Measurements from ENCODE around the gene ZBTB7C. TPM values are rescaled to one million over a fixed set of nuclear protein-coding genes. Genes with fewer than 3 reads are reported as not detected.

The ZBTB7C gene
- total and polyA plus RNA-seq, 4 donors, result 0.19 to 1.1 (median 0.45) TPM

DNA sequence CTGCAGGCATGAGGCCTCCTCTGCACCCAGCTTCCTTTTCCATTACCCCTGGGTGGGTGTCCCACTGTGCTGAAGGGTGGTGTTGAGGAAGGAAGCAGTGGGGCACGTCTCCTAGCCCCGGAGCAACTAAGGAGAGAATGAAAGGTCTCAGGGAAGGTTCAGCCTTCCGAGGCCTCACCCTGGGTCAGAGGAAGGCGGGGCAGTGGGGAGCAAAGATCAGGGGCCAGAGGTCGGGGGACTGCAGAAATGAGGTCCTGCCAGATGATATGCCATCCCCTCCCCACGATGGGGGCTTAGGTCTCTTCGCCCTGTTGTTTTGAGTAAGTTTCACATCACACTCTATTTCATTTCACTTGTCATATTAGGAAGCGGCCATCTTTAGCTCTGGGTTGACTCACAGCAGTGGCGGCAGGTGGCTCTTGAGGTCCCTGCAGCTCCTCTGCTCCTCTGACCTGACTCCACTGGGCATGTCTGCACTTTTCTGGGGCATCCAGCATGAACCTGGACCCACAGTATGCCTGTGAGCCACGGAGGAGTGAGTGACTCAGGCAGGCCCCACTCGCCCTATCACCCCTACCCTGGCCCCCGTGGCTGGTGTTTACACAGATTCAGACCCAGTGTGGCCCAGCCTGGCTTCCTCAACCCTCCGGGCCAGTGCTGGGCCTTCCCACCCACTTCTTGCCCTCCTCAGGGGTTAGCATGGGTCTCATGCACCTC, 325.0 kb downstream of the ZBTB7C start:
- no peaks in the 10 kb centered on the region for H3K27me3 ChIP-seq (ENCODE audit: control insufficient read depth in 4 of 4, insufficient read depth in 4 of 4, low read length in 3 of 4)
- H3K27ac ChIP-seq (ENCODE audit: low read depth in 1 of 2, low read length in 2 of 2), result no peak overlapping the region
- 90% methylated on average over 13 of the region's 13 CpGs for WGBS
- no peak overlapping the region for H3K4me3 ChIP-seq (ENCODE audit: low read depth in 1 of 3, low read length in 3 of 3)
- H3K9ac ChIP-seq (ENCODE audit: low read depth in 1 of 2, low read length in 2 of 2), result no peak overlapping the region
- DNase-seq (ENCODE audit: low spot score), result no peak
- TF ChIP-seq RAD21 (IDR thresholded peaks at IDR 0.05) (no peak), SP1 (IDR thresholded peaks at IDR 0.05) (no peak), HNF4A (conservative IDR thresholded peaks at IDR 0.05) (no peak), EGR1 (IDR thresholded peaks at IDR 0.05; ENCODE audit: low read depth in 2 of 2) (no peak), YY1 (IDR thresholded peaks at IDR 0.05) (no peak), GABPA (IDR thresholded peaks at IDR 0.05 in 1 of 2, conservative IDR thresholded peaks at IDR 0.05 in 1 of 2) (no peak), JUND (IDR thresholded peaks at IDR 0.05) (no peak), FOXA1 (IDR thresholded peaks at IDR 0.05) (no peak), NR2F2 (IDR thresholded peaks at IDR 0.05) (no peak), RXRA (IDR thresholded peaks at IDR 0.05) (no peak), TAF1 (conservative IDR thresholded peaks at IDR 0.05) (no peak)
- TF ChIP-seq, protein P1, sequence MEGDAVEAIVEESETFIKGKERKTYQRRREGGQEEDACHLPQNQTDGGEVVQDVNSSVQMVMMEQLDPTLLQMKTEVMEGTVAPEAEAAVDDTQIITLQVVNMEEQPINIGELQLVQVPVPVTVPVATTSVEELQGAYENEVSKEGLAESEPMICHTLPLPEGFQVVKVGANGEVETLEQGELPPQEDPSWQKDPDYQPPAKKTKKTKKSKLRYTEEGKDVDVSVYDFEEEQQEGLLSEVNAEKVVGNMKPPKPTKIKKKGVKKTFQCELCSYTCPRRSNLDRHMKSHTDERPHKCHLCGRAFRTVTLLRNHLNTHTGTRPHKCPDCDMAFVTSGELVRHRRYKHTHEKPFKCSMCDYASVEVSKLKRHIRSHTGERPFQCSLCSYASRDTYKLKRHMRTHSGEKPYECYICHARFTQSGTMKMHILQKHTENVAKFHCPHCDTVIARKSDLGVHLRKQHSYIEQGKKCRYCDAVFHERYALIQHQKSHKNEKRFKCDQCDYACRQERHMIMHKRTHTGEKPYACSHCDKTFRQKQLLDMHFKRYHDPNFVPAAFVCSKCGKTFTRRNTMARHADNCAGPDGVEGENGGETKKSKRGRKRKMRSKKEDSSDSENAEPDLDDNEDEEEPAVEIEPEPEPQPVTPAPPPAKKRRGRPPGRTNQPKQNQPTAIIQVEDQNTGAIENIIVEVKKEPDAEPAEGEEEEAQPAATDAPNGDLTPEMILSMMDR (IDR thresholded peaks at IDR 0.05; ENCODE audit: low read depth, low read length, missing input control), result no peak
- TF ChIP-seq, protein P2, sequence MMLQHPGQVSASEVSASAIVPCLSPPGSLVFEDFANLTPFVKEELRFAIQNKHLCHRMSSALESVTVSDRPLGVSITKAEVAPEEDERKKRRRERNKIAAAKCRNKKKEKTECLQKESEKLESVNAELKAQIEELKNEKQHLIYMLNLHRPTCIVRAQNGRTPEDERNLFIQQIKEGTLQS (IDR thresholded peaks at IDR 0.05), result no peak
- TF ChIP-seq, protein P3, sequence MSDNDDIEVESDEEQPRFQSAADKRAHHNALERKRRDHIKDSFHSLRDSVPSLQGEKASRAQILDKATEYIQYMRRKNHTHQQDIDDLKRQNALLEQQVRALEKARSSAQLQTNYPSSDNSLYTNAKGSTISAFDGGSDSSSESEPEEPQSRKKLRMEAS (IDR thresholded peaks at IDR 0.05), result no peak
- TF ChIP-seq, protein P4, sequence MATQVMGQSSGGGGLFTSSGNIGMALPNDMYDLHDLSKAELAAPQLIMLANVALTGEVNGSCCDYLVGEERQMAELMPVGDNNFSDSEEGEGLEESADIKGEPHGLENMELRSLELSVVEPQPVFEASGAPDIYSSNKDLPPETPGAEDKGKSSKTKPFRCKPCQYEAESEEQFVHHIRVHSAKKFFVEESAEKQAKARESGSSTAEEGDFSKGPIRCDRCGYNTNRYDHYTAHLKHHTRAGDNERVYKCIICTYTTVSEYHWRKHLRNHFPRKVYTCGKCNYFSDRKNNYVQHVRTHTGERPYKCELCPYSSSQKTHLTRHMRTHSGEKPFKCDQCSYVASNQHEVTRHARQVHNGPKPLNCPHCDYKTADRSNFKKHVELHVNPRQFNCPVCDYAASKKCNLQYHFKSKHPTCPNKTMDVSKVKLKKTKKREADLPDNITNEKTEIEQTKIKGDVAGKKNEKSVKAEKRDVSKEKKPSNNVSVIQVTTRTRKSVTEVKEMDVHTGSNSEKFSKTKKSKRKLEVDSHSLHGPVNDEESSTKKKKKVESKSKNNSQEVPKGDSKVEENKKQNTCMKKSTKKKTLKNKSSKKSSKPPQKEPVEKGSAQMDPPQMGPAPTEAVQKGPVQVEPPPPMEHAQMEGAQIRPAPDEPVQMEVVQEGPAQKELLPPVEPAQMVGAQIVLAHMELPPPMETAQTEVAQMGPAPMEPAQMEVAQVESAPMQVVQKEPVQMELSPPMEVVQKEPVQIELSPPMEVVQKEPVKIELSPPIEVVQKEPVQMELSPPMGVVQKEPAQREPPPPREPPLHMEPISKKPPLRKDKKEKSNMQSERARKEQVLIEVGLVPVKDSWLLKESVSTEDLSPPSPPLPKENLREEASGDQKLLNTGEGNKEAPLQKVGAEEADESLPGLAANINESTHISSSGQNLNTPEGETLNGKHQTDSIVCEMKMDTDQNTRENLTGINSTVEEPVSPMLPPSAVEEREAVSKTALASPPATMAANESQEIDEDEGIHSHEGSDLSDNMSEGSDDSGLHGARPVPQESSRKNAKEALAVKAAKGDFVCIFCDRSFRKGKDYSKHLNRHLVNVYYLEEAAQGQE (IDR thresholded peaks at IDR 0.05), result no peak
- no peaks in the 10 kb centered on the region for H3K4me1 ChIP-seq (ENCODE audit: control insufficient read depth in 4 of 4, insufficient read depth in 4 of 4, low read length in 3 of 4)
- no peaks in the 10 kb centered on the region for H3K36me3 ChIP-seq (ENCODE audit: control insufficient read depth in 4 of 4, insufficient read depth in 3 of 4, low read depth in 1 of 4, low read length in 3 of 4)
- H3K9me3 ChIP-seq (ENCODE audit: control insufficient read depth in 4 of 4, low read length in 3 of 4), result no peaks in the 10 kb centered on the region

DNA sequence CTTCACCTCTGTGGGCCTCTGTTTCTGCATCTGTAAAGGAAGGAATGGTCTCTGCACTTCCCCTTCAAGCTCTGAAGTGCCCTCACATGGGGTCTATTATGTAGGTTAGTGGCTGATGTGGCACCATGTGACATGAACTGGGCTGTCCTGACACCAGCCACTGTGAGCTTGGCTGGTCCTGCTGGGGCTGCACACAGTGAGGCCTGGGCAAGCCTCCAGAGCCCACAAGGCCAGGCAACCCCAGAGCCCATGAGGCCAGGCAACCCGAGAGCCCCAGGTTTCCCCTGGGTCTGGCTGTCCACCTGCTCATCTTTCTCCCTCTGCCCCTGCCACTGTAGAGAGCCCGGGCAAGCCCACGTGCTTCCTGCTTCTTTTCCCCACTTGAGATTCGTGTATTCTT, 328.6 kb downstream of the ZBTB7C start:
- 88% methylated on average over 4 of the region's 4 CpGs for WGBS
- TF ChIP-seq, protein P1 (IDR thresholded peaks at IDR 0.05; ENCODE audit: low read depth, low read length, missing input control), result no peak
- H3K9me3 ChIP-seq (ENCODE audit: control insufficient read depth in 4 of 4, low read length in 3 of 4), result no peaks in the 10 kb centered on the region
- H3K27me3 ChIP-seq (ENCODE audit: control insufficient read depth in 4 of 4, insufficient read depth in 4 of 4, low read length in 3 of 4), result no peaks in the 10 kb centered on the region
- DNase-seq (ENCODE audit: low spot score), result no peak
- H3K9ac ChIP-seq (ENCODE audit: low read depth in 1 of 2, low read length in 2 of 2), result no peak overlapping the region
- H3K4me1 ChIP-seq (ENCODE audit: control insufficient read depth in 4 of 4, insufficient read depth in 4 of 4, low read length in 3 of 4), result no peaks in the 10 kb centered on the region
- H3K27ac ChIP-seq (ENCODE audit: low read depth in 1 of 2, low read length in 2 of 2), result no peak overlapping the region
- H3K4me3 ChIP-seq (ENCODE audit: low read depth in 1 of 3, low read length in 3 of 3), result no peak overlapping the region
- H3K36me3 ChIP-seq (ENCODE audit: control insufficient read depth in 4 of 4, insufficient read depth in 3 of 4, low read depth in 1 of 4, low read length in 3 of 4), result no peaks in the 10 kb centered on the region

Data from liver (tissue), 9 donors.